ENCODE measurements around the gene PTPRM. TPM values are rescaled to one million over a fixed set of nuclear protein-coding genes. Genes with fewer than 3 reads are reported as not detected.

The PTPRM gene
- total and polyA plus RNA-seq, 4 donors = 9.2 to 23.0 (median 12.7) TPM

DNA sequence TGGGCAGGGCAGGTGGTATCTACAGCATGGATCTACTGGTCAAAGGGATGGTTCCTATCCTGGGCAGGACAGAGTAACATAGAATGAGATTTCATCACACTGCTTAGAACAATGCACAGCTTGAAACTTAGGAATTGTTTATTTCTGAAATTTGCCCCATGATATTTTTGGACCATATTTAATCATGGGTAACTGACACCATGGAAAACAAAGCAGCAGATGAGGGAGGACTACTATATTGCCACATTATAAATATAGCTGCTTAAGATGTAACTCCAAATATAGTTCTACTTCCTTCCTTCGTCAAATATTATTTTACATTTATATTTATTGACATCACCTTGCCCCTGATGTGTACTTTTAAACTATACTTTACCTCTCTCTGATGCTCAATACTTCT is 254.7 kb downstream of the PTPRM start (continued):
- no peak for TF ChIP-seq REST (IDR thresholded peaks at IDR 0.05)
- no peak for TF ChIP-seq MAX (IDR thresholded peaks at IDR 0.05)
- TF ChIP-seq TAF1 (conservative IDR thresholded peaks at IDR 0.05) = no peak
- no peak for TF ChIP-seq YY1 (IDR thresholded peaks at IDR 0.05)
- TF ChIP-seq EGR1 (IDR thresholded peaks at IDR 0.05; ENCODE audit: low read depth in 2 of 2) = no peak

GRCh38 chr18:7822435-7823331 is 255.6 kb downstream of the PTPRM start:
- no peak for TF ChIP-seq CTCF (IDR thresholded peaks at IDR 0.05; ENCODE audit: low read depth, low read length, missing input control)
- no peak for TF ChIP-seq RAD21 (IDR thresholded peaks at IDR 0.05)
- TF ChIP-seq, protein P1, sequence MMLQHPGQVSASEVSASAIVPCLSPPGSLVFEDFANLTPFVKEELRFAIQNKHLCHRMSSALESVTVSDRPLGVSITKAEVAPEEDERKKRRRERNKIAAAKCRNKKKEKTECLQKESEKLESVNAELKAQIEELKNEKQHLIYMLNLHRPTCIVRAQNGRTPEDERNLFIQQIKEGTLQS (IDR thresholded peaks at IDR 0.05) = no peak
- no peak for TF ChIP-seq FOXA1 (IDR thresholded peaks at IDR 0.05)
- no peak for TF ChIP-seq SP1 (IDR thresholded peaks at IDR 0.05)
- no peak for TF ChIP-seq ZBTB33 (IDR thresholded peaks at IDR 0.05)
- TF ChIP-seq TAF1 (conservative IDR thresholded peaks at IDR 0.05) = no peak
- TF ChIP-seq FOXA2 (IDR thresholded peaks at IDR 0.05) = no peak
- TF ChIP-seq HNF4A (conservative IDR thresholded peaks at IDR 0.05) = no peak
- TF ChIP-seq REST (IDR thresholded peaks at IDR 0.05) = no peak
- no peaks in the 10 kb centered on the region for H3K27me3 ChIP-seq (ENCODE audit: control insufficient read depth in 4 of 4, insufficient read depth in 4 of 4, low read length in 3 of 4)
- H3K4me3 ChIP-seq (ENCODE audit: low read depth in 1 of 3, low read length in 3 of 3) = no peak overlapping the region
- peaks cover 0 to 2% (median 0%) of the 10 kb centered on the region in 4 donors for H3K4me1 ChIP-seq (ENCODE audit: control insufficient read depth in 4 of 4, insufficient read depth in 4 of 4, low read length in 3 of 4)
- WGBS = 64% methylated on average over 9 of the region's 9 CpGs
- H3K9me3 ChIP-seq (ENCODE audit: control insufficient read depth in 4 of 4, low read length in 3 of 4) = no peaks in the 10 kb centered on the region
- H3K27ac ChIP-seq (ENCODE audit: low read depth in 1 of 2, low read length in 2 of 2) = no peak overlapping the region
- H3K36me3 ChIP-seq (ENCODE audit: control insufficient read depth in 4 of 4, insufficient read depth in 3 of 4, low read depth in 1 of 4, low read length in 3 of 4) = no peaks in the 10 kb centered on the region
- no peak overlapping the region for H3K9ac ChIP-seq (ENCODE audit: low read depth in 1 of 2, low read length in 2 of 2)
- no peak for DNase-seq (ENCODE audit: low spot score)
